ENCODE results near the gene LRFN4.

The LRFN4 gene

DNA sequence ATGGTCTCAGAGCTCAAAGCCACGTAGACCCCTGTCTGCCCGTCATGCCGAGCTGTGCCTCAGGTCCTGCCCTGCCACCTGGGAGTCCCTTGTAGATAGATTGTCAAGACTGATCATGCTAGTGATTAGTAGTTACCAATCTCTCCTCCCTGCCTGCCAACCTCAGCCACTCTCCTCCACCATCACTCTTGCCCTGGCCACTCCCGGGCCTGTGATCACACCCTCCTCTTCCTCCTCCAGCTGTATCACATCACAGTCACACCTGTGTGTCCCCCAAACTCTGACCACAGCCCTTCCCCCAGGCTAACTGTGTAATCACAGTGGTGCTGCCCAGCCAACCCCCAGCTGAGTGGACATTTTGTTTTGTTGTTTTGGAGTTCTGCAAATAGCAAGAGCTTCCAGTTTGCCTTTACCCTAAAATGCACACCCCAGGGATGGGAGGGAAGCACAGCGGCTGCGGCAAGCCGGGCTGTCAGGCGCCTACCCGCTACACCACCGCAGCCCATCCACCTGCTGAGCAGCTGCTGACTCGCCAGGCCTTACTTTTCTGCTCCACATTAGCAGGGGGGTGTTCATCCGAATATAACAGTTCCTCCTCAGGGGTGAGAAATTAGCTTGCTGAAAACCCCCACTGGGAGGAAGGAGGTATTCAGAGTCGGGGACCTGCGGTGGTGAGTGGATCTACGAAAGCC, 45.8 kb downstream of the LRFN4 start:
- DNase-seq (ENCODE audit: low read depth) = no peak
- TF ChIP-seq, protein P1, sequence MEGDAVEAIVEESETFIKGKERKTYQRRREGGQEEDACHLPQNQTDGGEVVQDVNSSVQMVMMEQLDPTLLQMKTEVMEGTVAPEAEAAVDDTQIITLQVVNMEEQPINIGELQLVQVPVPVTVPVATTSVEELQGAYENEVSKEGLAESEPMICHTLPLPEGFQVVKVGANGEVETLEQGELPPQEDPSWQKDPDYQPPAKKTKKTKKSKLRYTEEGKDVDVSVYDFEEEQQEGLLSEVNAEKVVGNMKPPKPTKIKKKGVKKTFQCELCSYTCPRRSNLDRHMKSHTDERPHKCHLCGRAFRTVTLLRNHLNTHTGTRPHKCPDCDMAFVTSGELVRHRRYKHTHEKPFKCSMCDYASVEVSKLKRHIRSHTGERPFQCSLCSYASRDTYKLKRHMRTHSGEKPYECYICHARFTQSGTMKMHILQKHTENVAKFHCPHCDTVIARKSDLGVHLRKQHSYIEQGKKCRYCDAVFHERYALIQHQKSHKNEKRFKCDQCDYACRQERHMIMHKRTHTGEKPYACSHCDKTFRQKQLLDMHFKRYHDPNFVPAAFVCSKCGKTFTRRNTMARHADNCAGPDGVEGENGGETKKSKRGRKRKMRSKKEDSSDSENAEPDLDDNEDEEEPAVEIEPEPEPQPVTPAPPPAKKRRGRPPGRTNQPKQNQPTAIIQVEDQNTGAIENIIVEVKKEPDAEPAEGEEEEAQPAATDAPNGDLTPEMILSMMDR (IDR thresholded peaks at IDR 0.05; ENCODE audit: control insufficient read depth, insufficient read depth, low read depth, low read length, missing control alignments) = no peak

DNA sequence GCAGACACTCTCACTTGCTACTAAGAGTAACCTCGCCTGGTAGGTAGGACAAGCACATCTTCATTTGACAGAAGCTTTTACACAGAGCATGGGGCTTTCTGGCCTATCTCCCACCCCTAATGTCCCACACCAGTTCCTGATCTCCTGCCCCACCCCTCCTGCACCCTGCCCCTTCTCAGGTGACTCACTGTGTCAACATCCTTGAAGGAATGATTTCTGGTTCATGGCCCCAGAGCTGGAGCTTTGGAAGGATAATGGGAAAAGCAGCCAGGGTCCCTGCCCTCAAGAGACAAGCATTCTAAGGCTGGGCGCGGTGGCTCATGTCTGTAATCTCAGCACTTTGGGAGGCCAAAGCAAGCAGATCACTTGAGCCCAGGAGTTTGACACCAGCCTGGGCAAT, 47.2 kb downstream of the LRFN4 start:
- TF ChIP-seq, protein P1 (IDR thresholded peaks at IDR 0.05; ENCODE audit: control insufficient read depth, insufficient read depth, low read depth, low read length, missing control alignments) = no peak
- H3K4me3 ChIP-seq (ENCODE audit: control insufficient read depth, low read depth, low read length) = no peak overlapping the region
- no peak for DNase-seq (ENCODE audit: low read depth)

More for the DNA sequence above, 45.8 kb downstream of the LRFN4 start:
- H3K4me3 ChIP-seq (ENCODE audit: control insufficient read depth, low read depth, low read length) = no peak overlapping the region

DNA sequence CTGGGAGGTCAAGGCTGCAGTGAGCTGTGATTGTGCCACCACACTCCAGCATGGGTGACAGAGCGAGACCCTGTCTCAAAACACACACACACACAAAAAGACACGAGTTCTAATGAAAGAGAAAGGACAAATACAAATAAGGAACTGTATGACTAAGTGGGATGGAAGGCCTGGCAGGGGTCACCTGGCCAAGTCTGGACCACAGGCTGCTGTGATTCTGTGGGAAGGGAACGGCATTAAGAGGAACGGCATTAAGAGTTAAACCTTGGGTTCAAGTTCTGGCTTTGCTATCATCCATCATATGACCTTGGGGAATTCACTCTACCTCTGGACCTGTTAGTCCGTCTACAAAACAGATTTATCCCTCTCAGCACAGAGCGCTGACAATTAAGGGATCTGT, 47.7 kb downstream of the LRFN4 start:
- no peak overlapping the region for H3K4me3 ChIP-seq (ENCODE audit: control insufficient read depth, low read depth, low read length)
- no peak for DNase-seq (ENCODE audit: low read depth)
- TF ChIP-seq, protein P1 (IDR thresholded peaks at IDR 0.05; ENCODE audit: control insufficient read depth, insufficient read depth, low read depth, low read length, missing control alignments) = no peak

DNA sequence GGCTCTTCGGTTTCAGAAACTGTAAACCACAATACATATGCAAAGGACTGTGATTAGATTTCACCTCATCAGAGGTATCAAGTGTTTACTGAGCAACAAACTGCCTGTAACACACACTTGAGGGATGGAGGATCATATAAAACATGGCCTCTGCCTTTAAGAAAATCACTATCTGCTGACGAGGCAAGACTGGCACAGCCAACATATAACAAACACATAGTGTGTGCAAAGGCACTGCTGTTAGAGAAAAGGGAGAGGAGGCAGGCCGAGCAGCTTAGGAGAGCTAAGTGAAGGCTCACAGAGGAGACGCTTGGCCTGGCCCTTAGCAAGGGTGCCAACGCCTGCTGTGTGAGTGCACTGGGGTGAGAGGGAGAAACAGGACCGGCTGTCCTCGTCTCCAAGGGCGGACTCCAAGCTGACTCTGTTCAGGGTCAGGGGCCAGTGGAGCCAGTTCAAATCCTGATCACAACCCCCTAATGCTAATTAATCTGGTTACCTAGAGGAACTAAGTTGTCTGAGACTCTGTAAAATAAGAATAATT, 48.2 kb downstream of the LRFN4 start:
- TF ChIP-seq, protein P1 (IDR thresholded peaks at IDR 0.05; ENCODE audit: control insufficient read depth, insufficient read depth, low read depth, low read length, missing control alignments) = no peak
- H3K4me3 ChIP-seq (ENCODE audit: control insufficient read depth, low read depth, low read length) = no peak overlapping the region
- no peak for DNase-seq (ENCODE audit: low read depth)

DNA sequence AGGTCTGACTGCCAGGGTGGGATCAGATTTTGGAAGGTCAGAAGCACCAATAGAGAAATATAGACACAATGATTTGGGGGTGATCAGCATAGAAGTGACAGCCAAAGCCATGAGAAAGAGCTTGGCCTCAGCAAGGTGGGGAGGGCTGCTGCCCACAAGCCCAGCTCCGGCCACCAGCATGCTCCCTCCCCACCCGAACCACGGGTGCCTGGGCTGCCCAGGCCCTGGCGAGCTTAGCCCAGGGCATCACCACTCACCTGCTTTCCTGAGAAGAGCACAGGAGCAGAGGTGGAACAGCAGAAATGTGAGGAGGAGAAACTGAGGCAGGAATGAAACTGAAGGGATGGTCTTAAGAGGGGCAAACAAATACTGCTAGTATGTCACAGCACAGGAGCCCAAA, 48.8 kb downstream of the LRFN4 start:
- DNase-seq (ENCODE audit: low read depth) = no peak
- no peak overlapping the region for H3K4me3 ChIP-seq (ENCODE audit: control insufficient read depth, low read depth, low read length)
- TF ChIP-seq, protein P1 (IDR thresholded peaks at IDR 0.05; ENCODE audit: control insufficient read depth, insufficient read depth, low read depth, low read length, missing control alignments) = no peak

DNA sequence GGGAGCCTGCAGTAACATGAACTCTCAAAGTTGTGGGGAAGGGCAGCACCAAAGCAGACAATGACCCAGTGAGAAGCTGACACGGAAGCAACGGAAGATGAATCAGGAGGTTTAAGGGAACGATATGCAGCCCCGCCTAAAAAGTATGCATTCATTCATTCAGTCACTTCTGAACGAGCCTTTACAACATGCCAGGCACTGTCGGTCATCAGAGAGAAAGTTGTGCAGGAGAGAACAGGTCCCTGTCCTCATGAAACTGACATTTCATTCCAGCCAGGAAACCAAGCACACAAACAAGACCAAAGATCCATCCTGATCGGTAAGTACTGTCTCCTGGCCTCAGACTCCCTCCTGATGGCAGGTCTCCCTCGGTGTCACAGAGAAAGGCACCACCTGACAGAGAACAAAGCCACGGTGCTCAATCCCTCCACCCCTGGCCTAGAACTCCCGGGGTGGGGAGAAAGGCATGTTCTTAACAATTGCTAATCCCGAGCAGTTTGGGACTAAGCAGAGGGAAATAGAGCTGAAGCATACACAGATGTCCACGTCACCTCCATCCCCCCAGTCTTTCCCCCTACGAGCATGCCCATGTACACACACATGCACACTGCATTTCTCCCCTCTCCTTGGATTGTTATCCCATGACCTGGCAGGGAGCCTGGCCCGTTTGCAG, 49.3 kb downstream of the LRFN4 start:
- DNase-seq (ENCODE audit: low read depth) = no peak
- H3K4me3 ChIP-seq (ENCODE audit: control insufficient read depth, low read depth, low read length) = no peak overlapping the region
- TF ChIP-seq, protein P1 (IDR thresholded peaks at IDR 0.05; ENCODE audit: control insufficient read depth, insufficient read depth, low read depth, low read length, missing control alignments) = no peak
